ENCODE data around the gene SAMD14. TPM values are rescaled to one million over a fixed set of nuclear protein-coding genes. Genes with fewer than 3 reads are reported as not detected.

The SAMD14 gene
- total and polyA plus RNA-seq, 2 donors: 0.42 to 0.62 TPM

- no peak overlapping the region for H3K4me3 ChIP-seq (ENCODE audit: low read length in 2 of 2)
- DNase-seq (ENCODE audit: low read depth in 6 of 9, low spot score in 9 of 9): no peak
- H3K36me3 ChIP-seq (ENCODE audit: control insufficient read depth in 2 of 2, insufficient read depth in 2 of 2, low read length in 1 of 2): no peaks in the 10 kb centered on the region
- H3K27me3 ChIP-seq (ENCODE audit: control insufficient read depth in 2 of 2, insufficient read depth in 1 of 2, low read length in 1 of 2): peaks cover 0 to 11% of the 10 kb centered on the region in 2 donors
- no peaks in the 10 kb centered on the region for H3K9me3 ChIP-seq (ENCODE audit: control insufficient read depth in 2 of 2, insufficient read depth in 1 of 2, low read length in 1 of 2)
- H3K27ac ChIP-seq (ENCODE audit: low read depth in 1 of 2, low read length in 1 of 2): peak overlapping the region in 1 of 2 donors; percentile 40
- WGBS: 94% methylated on average over 6 of the region's 6 CpGs
- H3K4me1 ChIP-seq (ENCODE audit: control insufficient read depth in 2 of 2, insufficient read depth in 2 of 2, low read length in 2 of 2): peaks cover 0 to 18% of the 10 kb centered on the region in 2 donors
These were observed 43.0 kb upstream of the SAMD14 start for GRCh38 chr17:50172936-50173334.

- Histone ChIP-seq H3K27me3 (ENCODE audit: control insufficient read depth in 2 of 2, insufficient read depth in 1 of 2, low read length in 1 of 2) (peaks cover 0 to 11% of the 10 kb centered on the region in 2 donors), H3K36me3 (ENCODE audit: control insufficient read depth in 2 of 2, insufficient read depth in 2 of 2, low read length in 1 of 2) (no peaks in the 10 kb centered on the region), H3K27ac (ENCODE audit: low read depth in 1 of 2, low read length in 1 of 2) (no peak overlapping the region), H3K4me1 (ENCODE audit: control insufficient read depth in 2 of 2, insufficient read depth in 2 of 2, low read length in 2 of 2) (peaks cover 0 to 12% of the 10 kb centered on the region in 2 donors), H3K4me3 (ENCODE audit: low read length in 2 of 2) (no peak overlapping the region), H3K9me3 (ENCODE audit: control insufficient read depth in 2 of 2, insufficient read depth in 1 of 2, low read length in 1 of 2) (no peaks in the 10 kb centered on the region)
- WGBS: 96% methylated on average over 11 of the region's 11 CpGs
- no peak for DNase-seq (ENCODE audit: low read depth in 6 of 9, low spot score in 9 of 9)
These were observed 42.2 kb upstream of the SAMD14 start for GRCh38 chr17:50172130-50172529.

DNA sequence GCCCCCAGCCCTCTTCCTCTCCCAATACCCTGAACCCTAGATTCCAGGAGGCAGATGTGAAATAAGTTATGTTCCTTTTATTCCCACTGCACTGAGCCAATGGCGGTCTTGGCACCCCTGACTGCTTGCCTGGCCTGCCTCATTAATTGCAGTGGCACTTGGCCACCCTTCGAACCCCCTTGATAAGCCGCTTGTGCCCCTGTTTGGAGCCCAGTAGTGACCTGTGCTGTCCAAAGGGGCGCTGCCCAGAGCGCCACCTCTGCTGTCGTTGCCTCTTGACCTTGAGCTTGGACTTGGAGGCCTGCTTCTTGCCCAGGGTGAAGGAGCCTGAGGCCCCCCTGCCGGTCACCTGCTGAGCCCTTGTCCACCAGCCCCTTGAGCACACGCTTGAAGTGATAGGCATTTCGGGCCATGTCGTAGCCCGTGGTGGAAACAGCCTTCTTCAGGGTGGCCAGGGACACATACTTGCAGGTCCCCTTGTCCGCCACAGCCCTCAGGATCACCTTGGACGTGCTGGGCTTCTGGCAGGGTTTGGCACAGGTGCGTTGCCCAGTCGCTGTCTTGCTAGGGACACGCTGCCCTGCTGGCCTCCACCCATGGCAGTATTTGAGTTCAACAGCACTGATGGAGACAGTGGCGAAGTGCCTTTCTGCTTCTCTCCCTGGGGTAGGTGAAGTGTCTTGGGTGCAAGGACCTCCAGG is 41.6 kb upstream of the SAMD14 start:
- Histone ChIP-seq H3K4me3 (ENCODE audit: low read length in 2 of 2) (no peak overlapping the region), H3K4me1 (ENCODE audit: control insufficient read depth in 2 of 2, insufficient read depth in 2 of 2, low read length in 2 of 2) (peaks cover 0 to 12% of the 10 kb centered on the region in 2 donors), H3K9me3 (ENCODE audit: control insufficient read depth in 2 of 2, insufficient read depth in 1 of 2, low read length in 1 of 2) (no peaks in the 10 kb centered on the region), H3K27me3 (ENCODE audit: control insufficient read depth in 2 of 2, insufficient read depth in 1 of 2, low read length in 1 of 2) (peaks cover 0 to 11% of the 10 kb centered on the region in 2 donors), H3K27ac (ENCODE audit: low read depth in 1 of 2, low read length in 1 of 2) (no peak overlapping the region), H3K36me3 (ENCODE audit: control insufficient read depth in 2 of 2, insufficient read depth in 2 of 2, low read length in 1 of 2) (no peaks in the 10 kb centered on the region)
- 96% methylated on average over 17 of the region's 17 CpGs for WGBS
- no peak for DNase-seq (ENCODE audit: low read depth in 6 of 9, low spot score in 9 of 9)

DNA sequence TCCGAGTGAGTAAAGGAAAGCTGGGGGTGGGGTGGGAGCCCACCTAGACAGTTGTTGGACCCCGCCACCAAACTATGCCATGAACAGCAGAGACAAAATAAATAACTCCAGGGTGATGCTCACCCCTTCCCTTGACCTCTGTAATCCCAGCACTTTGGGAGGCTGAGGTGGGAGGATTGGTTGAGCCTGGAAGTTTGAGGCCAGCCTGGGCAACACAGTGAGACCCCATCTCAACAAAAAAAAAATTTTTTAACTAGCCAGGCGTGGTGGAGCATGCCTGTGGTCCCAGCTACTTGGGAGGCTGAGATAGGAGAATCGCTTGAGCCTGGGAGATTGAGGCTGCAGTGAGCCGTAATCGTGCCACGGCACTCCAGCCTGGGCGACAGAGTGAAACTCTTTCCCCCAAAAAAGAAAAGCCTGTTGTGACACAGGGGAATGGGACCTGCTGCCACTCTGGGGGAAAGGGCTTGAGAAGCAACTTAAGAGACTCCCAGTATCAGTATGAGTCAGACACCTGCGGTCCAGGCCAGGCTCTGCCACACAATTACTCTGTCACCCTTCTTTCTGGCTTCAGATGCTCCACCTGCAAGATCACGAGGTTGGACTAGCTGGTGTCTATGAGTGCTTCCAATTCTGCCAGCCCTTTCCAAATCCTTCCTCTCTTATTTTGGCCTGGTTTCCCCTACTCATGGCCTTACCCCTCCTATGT is 40.9 kb upstream of the SAMD14 start:
- Histone ChIP-seq H3K27me3 (ENCODE audit: control insufficient read depth in 2 of 2, insufficient read depth in 1 of 2, low read length in 1 of 2) (peaks cover 0 to 11% of the 10 kb centered on the region in 2 donors), H3K4me1 (ENCODE audit: control insufficient read depth in 2 of 2, insufficient read depth in 2 of 2, low read length in 2 of 2) (peaks cover 0 to 12% of the 10 kb centered on the region in 2 donors), H3K27ac (ENCODE audit: low read depth in 1 of 2, low read length in 1 of 2) (no peak overlapping the region), H3K4me3 (ENCODE audit: low read length in 2 of 2) (no peak overlapping the region), H3K9me3 (ENCODE audit: control insufficient read depth in 2 of 2, insufficient read depth in 1 of 2, low read length in 1 of 2) (no peaks in the 10 kb centered on the region), H3K36me3 (ENCODE audit: control insufficient read depth in 2 of 2, insufficient read depth in 2 of 2, low read length in 1 of 2) (no peaks in the 10 kb centered on the region)
- WGBS: 93% methylated on average over 10 of the region's 10 CpGs
- no peak for DNase-seq (ENCODE audit: low read depth in 6 of 9, low spot score in 9 of 9)

GRCh38 chr17:50169881-50170459 is 40.0 kb upstream of the SAMD14 start:
- no peaks in the 10 kb centered on the region for H3K36me3 ChIP-seq (ENCODE audit: control insufficient read depth in 2 of 2, insufficient read depth in 2 of 2, low read length in 1 of 2)
- H3K9me3 ChIP-seq (ENCODE audit: control insufficient read depth in 2 of 2, insufficient read depth in 1 of 2, low read length in 1 of 2): no peaks in the 10 kb centered on the region
- 96% methylated on average over 9 of the region's 9 CpGs for WGBS
- H3K27me3 ChIP-seq (ENCODE audit: control insufficient read depth in 2 of 2, insufficient read depth in 1 of 2, low read length in 1 of 2): peaks cover 0 to 11% of the 10 kb centered on the region in 2 donors
- no peak overlapping the region for H3K4me3 ChIP-seq (ENCODE audit: low read length in 2 of 2)
- H3K27ac ChIP-seq (ENCODE audit: low read depth in 1 of 2, low read length in 1 of 2): no peak overlapping the region
- DNase-seq (ENCODE audit: low read depth in 6 of 9, low spot score in 9 of 9): no peak
- H3K4me1 ChIP-seq (ENCODE audit: control insufficient read depth in 2 of 2, insufficient read depth in 2 of 2, low read length in 2 of 2): peaks cover 0 to 12% of the 10 kb centered on the region in 2 donors

DNA sequence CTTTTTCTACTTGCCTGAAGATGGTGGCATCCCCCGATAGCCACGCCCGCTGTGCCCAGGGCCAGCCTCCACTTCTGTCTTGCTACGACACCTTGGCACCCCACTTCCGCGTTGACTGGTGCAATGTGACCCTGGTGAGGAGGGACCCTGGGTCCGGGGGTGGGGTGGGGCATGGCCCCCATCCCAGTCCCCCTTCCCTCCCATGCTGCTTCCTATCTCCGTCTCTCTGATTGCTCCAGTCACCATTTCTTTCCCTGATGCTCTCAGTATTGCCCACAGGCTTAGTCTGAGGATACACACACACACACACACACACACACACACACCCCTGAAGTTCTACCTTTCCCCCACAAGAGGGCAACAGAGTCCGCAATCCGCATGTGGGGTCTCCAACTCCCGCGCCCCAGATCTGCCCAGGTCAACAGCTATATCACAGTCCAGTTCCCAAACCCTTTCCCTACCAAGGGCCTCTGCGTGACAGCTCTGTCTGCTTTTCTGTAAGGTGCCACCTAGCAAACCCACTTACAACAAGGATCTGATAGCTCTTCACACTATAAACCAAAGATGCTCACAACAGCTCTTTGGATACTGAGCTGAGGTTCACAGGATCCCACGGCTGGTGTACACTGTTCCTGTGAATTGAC is 39.3 kb upstream of the SAMD14 start:
- Histone ChIP-seq H3K4me1 (ENCODE audit: control insufficient read depth in 2 of 2, insufficient read depth in 2 of 2, low read length in 2 of 2) (peaks cover 0 to 12% of the 10 kb centered on the region in 2 donors), H3K36me3 (ENCODE audit: control insufficient read depth in 2 of 2, insufficient read depth in 2 of 2, low read length in 1 of 2) (no peaks in the 10 kb centered on the region), H3K4me3 (ENCODE audit: low read length in 2 of 2) (no peak overlapping the region), H3K9me3 (ENCODE audit: control insufficient read depth in 2 of 2, insufficient read depth in 1 of 2, low read length in 1 of 2) (no peaks in the 10 kb centered on the region), H3K27me3 (ENCODE audit: control insufficient read depth in 2 of 2, insufficient read depth in 1 of 2, low read length in 1 of 2) (peaks cover 0 to 11% of the 10 kb centered on the region in 2 donors), H3K27ac (ENCODE audit: low read depth in 1 of 2, low read length in 1 of 2) (no peak overlapping the region)
- WGBS: 39% methylated on average over 14 of the region's 14 CpGs
- DNase-seq (ENCODE audit: low read depth in 6 of 9, low spot score in 9 of 9): peak in 4 of 9 donors; percentile 45 to 74 (median 60)

GRCh38 chr17:50168319-50168718 is 38.4 kb upstream of the SAMD14 start:
- no peaks in the 10 kb centered on the region for H3K9me3 ChIP-seq (ENCODE audit: control insufficient read depth in 2 of 2, insufficient read depth in 1 of 2, low read length in 1 of 2)
- no peak overlapping the region for H3K27ac ChIP-seq (ENCODE audit: low read depth in 1 of 2, low read length in 1 of 2)
- H3K27me3 ChIP-seq (ENCODE audit: control insufficient read depth in 2 of 2, insufficient read depth in 1 of 2, low read length in 1 of 2): peaks cover 0 to 11% of the 10 kb centered on the region in 2 donors
- no peak for DNase-seq (ENCODE audit: low read depth in 6 of 9, low spot score in 9 of 9)
- peaks cover 0 to 18% of the 10 kb centered on the region in 2 donors for H3K4me1 ChIP-seq (ENCODE audit: control insufficient read depth in 2 of 2, insufficient read depth in 2 of 2, low read length in 2 of 2)
- H3K4me3 ChIP-seq (ENCODE audit: low read length in 2 of 2): no peak overlapping the region
- no peaks in the 10 kb centered on the region for H3K36me3 ChIP-seq (ENCODE audit: control insufficient read depth in 2 of 2, insufficient read depth in 2 of 2, low read length in 1 of 2)
- WGBS: 62% methylated on average over 13 of the region's 13 CpGs

- WGBS: 96% methylated on average over 19 of the region's 19 CpGs
- no peaks in the 10 kb centered on the region for H3K36me3 ChIP-seq (ENCODE audit: control insufficient read depth in 2 of 2, insufficient read depth in 2 of 2, low read length in 1 of 2)
- H3K4me1 ChIP-seq (ENCODE audit: control insufficient read depth in 2 of 2, insufficient read depth in 2 of 2, low read length in 2 of 2): peaks cover 0 to 18% of the 10 kb centered on the region in 2 donors
- H3K27ac ChIP-seq (ENCODE audit: low read depth in 1 of 2, low read length in 1 of 2): no peak overlapping the region
- no peak overlapping the region for H3K4me3 ChIP-seq (ENCODE audit: low read length in 2 of 2)
- H3K27me3 ChIP-seq (ENCODE audit: control insufficient read depth in 2 of 2, insufficient read depth in 1 of 2, low read length in 1 of 2): peaks cover 0 to 11% of the 10 kb centered on the region in 2 donors
- H3K9me3 ChIP-seq (ENCODE audit: control insufficient read depth in 2 of 2, insufficient read depth in 1 of 2, low read length in 1 of 2): no peaks in the 10 kb centered on the region
- DNase-seq (ENCODE audit: low read depth in 6 of 9, low spot score in 9 of 9): no peak
These were observed 37.4 kb upstream of the SAMD14 start for GRCh38 chr17:50167371-50167770.

Measured in thymus (tissue), 11 donors.